Bronchial epithelial cell (primary cell): Measurements from ENCODE around the gene MGMT. TPM values are rescaled to one million over a fixed set of nuclear protein-coding genes. Genes with fewer than 3 reads are reported as not detected.

ENCODE experiments used
- DNase-seq: peaks from one replicate; pipeline ENCODE4 v3.0.0-alpha.2; 2010; ENCODE audit warnings: low read depth
- FAIRE-seq: peaks from 2 replicates; lab custom pipeline; 2011; peaks lifted over from hg19 to GRCh38; lab: Jason Lieb, UNC
- H3K27me3 ChIP-seq: 2 replicates; pipeline ENCODE4 v1.5.1; 2011; ENCODE audit warnings: low read length; ENCODE audit not compliant: control insufficient read depth, insufficient read depth
- H3K36me3 ChIP-seq: 2 replicates; pipeline ENCODE4 v1.5.1; 2011; ENCODE audit warnings: low read length; ENCODE audit not compliant: control insufficient read depth, insufficient read depth
- H3K4me3 ChIP-seq: 2 replicates; pipeline ENCODE4 v1.5.1; 2011; ENCODE audit warnings: mild to moderate bottlenecking, low read depth, low read length, control low read depth
- total RNA-seq: library from RNA; depleted of rRNA; stranded (reverse); fragments of >200 nt; gene quantifications from 2 replicates; pipeline ENCODE4 v1.2.1, GENCODE V29; 2014
- TF ChIP-seq, protein P1 (sequence below): IDR thresholded peaks from 2 replicates; pipeline ENCODE4 v1.5.1; 2011; ENCODE audit warnings: mild to moderate bottlenecking, moderate library complexity, low read length, control low read depth, inconsistent platforms; ENCODE audit not compliant: insufficient read depth, severe bottlenecking

The MGMT gene
- total RNA-seq, 1 donor from 2014 or later = 19.7 TPM

DNA sequence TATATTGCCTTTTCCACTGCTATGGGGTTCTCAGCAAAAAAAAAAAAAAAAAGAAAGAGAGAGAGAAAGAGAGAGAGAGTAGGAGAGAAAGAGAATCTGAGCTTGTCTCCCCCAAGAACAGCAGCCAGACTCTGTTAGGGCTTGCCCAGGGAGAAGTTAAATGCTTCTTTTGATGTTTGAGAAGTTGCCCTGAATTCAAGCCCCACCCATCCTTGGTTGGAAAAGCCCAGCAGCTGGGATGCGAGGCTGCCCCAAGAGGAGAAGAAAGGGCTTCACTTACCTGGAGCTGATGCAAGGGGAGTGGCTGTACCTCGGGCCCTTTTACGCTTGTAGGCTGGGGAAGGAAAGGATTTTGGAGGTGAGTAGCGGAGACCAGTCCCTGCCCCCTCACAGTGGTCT, 20.9 kb upstream of the MGMT start:
- DNase-seq = no peak
- no peak for FAIRE-seq

DNA sequence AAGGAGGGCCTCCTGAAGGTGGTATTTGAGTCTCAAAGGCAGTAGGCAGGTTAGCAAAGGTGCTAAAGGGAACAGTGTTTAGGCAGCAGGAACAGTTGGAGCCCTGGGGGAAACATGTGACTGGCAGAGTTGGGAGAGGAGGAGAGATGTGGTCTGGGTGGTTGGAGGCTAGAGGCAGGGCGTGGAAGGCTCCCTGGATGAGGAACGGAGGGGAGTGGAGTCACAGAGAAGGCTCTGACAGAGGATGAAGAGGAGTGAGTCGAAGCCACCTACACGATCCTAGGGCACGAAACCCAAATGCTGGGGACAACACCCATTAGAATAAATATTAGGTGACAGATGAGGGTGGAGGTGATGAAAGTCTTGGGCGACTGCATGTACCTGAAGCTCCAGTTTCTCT, 19.6 kb upstream of the MGMT start:
- no peaks in the 10 kb centered on the region for H3K27me3 ChIP-seq
- FAIRE-seq (no peak), DNase-seq (no peak)
- TF ChIP-seq, protein P1, sequence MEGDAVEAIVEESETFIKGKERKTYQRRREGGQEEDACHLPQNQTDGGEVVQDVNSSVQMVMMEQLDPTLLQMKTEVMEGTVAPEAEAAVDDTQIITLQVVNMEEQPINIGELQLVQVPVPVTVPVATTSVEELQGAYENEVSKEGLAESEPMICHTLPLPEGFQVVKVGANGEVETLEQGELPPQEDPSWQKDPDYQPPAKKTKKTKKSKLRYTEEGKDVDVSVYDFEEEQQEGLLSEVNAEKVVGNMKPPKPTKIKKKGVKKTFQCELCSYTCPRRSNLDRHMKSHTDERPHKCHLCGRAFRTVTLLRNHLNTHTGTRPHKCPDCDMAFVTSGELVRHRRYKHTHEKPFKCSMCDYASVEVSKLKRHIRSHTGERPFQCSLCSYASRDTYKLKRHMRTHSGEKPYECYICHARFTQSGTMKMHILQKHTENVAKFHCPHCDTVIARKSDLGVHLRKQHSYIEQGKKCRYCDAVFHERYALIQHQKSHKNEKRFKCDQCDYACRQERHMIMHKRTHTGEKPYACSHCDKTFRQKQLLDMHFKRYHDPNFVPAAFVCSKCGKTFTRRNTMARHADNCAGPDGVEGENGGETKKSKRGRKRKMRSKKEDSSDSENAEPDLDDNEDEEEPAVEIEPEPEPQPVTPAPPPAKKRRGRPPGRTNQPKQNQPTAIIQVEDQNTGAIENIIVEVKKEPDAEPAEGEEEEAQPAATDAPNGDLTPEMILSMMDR = no peak
- no peaks in the 10 kb centered on the region for H3K36me3 ChIP-seq
- H3K4me3 ChIP-seq = no peak overlapping the region

More for the DNA sequence above, 20.9 kb upstream of the MGMT start:
- Histone ChIP-seq H3K4me3 (no peak overlapping the region), H3K36me3 (no peaks in the 10 kb centered on the region), H3K27me3 (no peaks in the 10 kb centered on the region)
- TF ChIP-seq, protein P1 = no peak

DNA sequence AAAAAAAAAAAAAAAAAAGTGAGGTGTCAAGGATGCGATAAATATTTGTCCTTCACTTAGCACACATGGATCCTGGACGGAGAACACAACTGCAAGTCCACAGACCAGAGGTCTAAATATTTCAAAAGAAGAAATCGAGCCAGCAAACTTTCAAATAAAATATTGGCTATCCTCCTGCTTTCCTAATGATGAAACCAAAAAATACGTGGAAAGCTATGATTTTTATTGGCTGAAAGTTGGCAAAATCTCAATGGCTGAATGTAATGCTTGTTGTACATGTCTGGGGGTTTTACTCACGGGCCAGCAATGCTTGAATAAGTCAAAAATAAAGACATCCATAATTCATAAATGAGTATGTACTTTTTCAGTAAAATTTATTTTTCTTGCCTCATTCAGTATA, 19.0 kb upstream of the MGMT start:
- H3K27me3 ChIP-seq = no peaks in the 10 kb centered on the region
- TF ChIP-seq, protein P1 = no peak
- no peak for FAIRE-seq
- H3K36me3 ChIP-seq = no peaks in the 10 kb centered on the region
- no peak for DNase-seq
- no peak overlapping the region for H3K4me3 ChIP-seq

DNA sequence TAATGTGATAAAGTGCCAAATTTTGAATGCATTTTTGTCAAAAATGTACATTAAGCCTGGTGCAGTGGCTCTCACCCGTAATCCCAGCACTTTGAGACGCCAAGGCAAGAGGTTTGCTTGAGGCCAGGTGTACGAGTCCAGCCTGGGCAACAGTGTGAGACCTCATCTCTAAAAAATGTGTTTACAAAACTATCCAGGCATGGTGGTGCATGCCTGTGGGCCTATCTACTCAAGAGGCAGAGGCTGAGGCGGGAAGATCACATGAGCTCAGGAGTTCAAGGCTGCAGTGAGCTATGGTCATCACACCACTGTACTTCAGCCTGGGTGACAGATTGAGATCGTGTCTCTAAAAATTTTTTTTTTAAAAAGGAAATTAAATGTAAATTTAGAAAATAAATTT, 18.5 kb upstream of the MGMT start:
- H3K27me3 ChIP-seq = no peaks in the 10 kb centered on the region
- FAIRE-seq (no peak), DNase-seq (peak; percentile 22)

DNA sequence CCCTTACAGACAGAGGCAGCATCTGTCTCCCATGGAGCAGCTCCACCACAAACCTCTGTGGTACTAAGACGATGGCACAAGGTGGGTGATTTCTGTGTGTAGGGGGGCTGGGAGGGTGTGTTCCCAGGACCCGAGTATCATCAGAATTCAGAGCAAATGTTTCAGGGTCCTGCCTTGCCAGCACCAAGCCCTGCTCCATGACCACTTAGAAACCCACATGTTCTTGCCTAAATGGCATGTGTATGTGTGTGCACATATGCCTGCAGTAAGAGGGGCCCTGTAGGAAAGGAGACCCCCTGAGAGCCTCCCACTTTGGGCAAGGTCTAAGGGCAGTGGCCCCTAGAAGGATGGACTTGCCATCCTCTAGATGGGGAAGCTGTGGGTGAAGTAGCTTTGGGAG, 17.1 kb upstream of the MGMT start:
- FAIRE-seq = no peak
- Histone ChIP-seq H3K4me3 (no peak overlapping the region), H3K36me3 (no peaks in the 10 kb centered on the region), H3K27me3 (no peaks in the 10 kb centered on the region)
- TF ChIP-seq, protein P1 = no peak
- no peak for DNase-seq

More for the DNA sequence above, 18.5 kb upstream of the MGMT start:
- Histone ChIP-seq H3K4me3 (no peak overlapping the region), H3K36me3 (no peaks in the 10 kb centered on the region)
- TF ChIP-seq, protein P1 = no peak

DNA sequence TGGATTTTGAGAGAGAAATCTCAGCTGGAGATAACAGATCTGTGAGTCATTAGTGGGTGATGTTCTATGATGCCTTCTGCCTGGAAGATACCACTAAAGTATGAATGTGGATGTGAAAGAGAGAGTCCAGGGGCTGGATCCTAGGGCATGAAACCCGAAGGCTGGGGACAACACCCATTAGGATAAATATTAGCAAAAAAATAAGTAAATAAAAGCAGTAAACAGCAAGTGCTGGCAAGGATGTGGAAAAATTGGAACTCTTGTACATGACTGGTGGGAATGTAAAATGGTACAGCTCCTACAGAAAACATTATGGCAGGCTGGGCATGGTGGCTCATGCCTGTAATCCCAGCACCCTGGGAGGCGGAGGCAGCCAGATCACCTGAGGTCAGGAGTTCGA, 16.6 kb upstream of the MGMT start:
- Histone ChIP-seq H3K4me3 (no peak overlapping the region), H3K27me3 (no peaks in the 10 kb centered on the region), H3K36me3 (no peaks in the 10 kb centered on the region)
- DNase-seq = no peak
- TF ChIP-seq, protein P1 = no peak
- FAIRE-seq = no peak
